Measurements from ENCODE around the gene CHST3.
"Not testable (repeated sequence)": the region's sequence is repeated elsewhere in the genome, so short reads cannot be mapped to it uniquely, and the experiment has no call there.

CHST3 gene

GRCh38 chr10:71973777-71974488, 9.7 kb downstream of the CHST3 start:
- no peak for DNase-seq (ENCODE audit: low read depth)

DNA sequence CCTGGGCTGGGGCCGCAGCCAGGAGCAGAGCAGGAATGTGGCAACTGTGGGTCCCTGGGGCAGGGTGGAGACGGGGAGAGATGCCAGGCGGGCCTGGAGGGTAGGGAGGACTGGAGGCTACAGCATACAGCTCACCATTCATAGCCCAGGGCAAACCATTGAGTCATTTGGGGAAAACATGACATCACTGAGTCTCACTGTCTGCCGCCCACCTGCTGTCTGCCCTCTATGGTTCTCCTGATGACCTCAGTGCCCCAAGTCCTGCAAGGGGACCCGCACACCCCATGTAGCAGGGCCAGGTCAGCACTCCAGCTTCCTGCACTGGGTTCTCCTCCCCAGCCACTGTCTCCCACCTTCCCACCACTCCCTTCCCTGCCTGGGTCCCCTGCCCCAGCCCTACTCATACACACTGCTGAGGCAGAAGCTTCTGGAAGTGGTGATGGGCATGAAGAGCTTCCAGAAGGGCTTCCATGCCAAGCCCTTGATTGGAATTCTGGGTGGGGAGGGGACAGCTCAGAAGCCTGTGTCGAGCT, 10.4 kb downstream of the CHST3 start:
- no peak for DNase-seq (ENCODE audit: low read depth)

- DNase-seq (ENCODE audit: low read depth), result no peak
These were observed 11.1 kb downstream of the CHST3 start for GRCh38 chr10:71975087-71975870.

DNA sequence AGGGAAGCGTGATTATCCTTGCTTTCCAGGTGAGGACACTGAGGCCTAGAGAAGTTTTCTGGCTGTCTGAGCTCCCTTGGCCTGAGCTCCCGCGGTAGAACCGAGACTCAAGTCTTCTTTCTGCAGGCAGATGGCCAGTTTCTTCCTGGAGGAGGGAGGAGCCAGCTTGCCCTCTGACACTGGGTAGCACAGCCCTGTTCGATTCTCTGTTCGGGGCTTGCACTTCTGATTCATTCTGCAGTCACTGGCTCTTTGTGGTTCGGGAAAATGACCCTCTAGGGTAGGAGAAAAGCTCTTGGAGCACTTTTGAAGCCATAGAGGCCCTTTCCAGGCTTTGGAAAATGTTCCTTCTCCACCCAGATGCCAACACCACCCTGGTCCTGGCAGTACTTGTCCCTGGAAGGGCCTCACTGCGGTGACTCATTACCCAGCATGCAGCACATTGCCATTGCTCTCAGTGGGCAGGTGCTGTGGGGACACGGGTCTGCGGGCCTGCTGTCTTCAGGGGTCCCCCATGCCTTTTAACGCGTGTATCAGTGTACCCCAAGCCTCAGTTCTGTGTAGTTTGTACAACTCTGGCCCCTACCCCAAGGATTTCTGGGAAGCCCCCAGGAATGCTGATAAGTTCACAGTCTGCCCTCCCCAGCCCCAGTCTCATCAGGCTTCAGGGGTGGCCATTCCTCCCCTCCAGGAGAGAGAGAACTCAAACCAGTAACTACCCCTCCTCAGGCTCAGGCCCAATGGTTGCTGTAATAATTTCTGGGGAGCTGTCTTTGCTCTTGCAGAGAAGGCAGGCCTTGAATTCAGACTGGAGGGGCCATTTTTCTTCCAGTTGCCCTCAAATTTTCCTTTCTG, 11.9 kb downstream of the CHST3 start:
- DNase-seq (ENCODE audit: low read depth), result no peak

DNA sequence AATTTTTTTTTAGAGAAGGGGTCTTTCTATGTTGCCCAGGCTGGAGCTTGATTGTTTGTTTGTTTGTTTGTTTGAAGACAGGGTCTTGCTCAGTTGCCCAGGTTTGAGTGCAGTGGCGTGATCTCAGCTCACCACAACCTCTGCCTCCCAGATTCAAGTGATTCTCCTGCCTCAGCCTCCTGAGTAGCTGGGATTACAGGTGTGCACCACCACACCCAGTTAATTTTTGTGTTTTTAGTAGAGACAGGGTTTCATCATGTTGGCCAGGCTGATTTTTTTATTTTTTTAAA, 13.4 kb downstream of the CHST3 start:
- not testable (repeated sequence) for DNase-seq (ENCODE audit: low read depth)

GRCh38 chr10:71978476-71978875, 14.3 kb downstream of the CHST3 start:
- no peak for DNase-seq (ENCODE audit: low read depth)

DNA sequence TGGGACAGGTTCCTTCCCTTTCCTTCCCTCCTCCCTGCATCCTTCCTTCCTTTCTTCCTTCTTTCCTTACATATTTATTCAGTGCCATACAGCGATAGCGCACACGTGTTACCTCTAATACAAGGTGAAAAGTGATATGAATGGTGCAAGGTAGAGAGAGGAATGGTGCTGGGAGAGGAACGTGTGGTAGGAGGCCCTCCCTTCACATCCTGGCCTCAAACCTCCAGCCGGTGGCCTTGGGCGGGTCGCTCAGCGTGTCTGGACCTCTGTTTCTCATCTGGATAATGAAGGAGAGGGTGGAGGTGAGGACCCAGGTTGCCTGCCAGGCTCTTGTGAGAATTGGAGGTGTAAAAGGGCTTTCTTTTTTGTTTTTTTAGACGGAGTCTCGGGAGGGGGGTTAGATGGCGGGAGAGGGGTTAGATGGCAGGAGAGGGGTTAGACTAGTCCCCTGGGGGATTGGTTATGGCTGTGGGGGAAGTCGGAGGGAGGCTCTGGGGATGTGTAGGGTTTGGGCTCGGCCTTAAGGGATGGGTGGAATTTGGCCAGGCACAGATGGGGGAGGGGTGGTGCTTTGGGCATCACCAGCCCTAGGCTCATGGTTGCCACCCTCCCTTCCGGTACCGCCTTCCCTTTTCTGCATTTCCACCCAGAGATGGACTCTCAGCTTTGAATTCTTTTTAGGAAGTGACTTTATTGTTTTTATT, 14.9 kb downstream of the CHST3 start:
- no peak for DNase-seq (ENCODE audit: low read depth)

DNA sequence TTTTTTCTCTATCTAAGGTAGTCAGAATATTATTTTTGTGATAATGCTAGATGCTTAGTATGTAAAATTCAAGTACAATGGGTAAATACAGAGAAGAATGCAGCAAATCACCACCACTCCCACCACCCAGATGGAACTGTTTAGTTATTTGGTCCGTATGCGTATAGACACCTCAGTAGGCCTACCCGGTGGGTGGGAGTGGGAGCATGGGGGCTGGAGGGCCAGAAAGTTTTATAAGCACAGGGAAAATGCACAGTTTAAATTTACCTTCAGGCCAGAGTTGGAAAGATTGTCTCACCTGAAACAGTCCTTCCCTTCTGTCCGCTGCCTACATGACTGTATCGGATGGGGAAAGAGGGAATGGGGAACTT, 15.5 kb downstream of the CHST3 start:
- no peak for DNase-seq (ENCODE audit: low read depth)

DNA sequence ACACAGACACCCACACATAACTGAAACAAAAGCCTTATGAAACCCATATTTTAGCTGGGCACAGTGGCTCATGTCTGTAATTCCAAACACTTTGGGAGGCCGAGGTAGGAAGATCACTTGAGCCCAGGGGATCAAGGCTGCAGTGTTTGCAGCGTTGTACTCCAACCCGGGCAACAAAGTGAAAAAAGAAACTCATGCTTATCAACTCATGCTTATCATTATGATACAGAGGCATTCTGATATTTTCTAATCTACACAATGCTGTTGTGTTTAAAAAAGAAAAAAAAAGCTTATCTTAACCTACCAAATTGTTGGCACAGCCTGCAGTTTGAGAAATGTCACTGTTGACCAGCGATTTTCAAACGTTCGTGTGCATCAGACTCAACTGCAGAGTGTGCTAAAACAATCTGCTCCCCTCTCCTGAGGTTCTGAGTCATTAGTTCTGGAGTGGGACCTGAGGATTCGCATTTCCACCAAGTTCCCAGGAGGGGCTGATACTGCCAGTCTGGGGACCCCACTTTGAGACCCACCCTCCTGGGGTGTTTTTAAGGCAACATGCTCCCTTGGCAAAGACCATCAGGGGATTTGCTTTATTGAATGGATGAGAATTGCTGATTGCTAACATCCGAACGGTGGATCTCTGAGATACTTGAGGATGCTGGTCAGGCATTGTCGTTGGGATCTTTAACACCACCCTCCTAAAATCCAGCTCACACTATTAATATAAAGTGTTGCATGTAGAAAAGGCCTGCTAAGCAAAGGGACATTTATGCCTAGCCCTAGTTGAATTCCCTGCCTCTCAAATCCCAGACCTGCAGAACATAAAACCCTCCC, 16.2 kb downstream of the CHST3 start:
- DNase-seq (ENCODE audit: low read depth), result no peak

GRCh38 chr10:71981015-71981875, 17.1 kb downstream of the CHST3 start:
- DNase-seq (ENCODE audit: low read depth), result no peak

DNA sequence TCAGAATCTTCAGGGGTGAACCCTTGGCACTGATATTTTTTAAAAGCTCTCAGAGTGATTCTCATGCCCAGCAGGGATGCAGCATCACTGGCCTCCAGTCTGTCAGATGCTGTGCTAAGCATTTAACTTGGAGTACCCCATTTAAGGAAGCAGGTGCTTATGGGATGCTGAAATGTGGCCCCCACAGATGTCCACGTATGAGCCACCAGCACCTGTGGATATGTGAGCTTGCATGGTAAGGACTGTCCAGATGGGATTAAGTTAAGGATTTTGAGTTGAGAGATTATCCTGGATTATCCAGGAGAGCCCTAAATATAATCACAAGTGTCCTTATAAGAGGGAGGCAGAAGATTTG, 17.7 kb downstream of the CHST3 start:
- DNase-seq (ENCODE audit: low read depth), result no peak

GRCh38 chr10:71982269-71983178, 18.3 kb downstream of the CHST3 start:
- no peak for DNase-seq (ENCODE audit: low read depth)

GRCh38 chr10:71984126-71984808, 20.1 kb downstream of the CHST3 start:
- DNase-seq (ENCODE audit: low read depth), result no peak

- no peak for DNase-seq (ENCODE audit: low read depth)
These were observed 20.7 kb downstream of the CHST3 start for GRCh38 chr10:71984809-71985388.

DNA sequence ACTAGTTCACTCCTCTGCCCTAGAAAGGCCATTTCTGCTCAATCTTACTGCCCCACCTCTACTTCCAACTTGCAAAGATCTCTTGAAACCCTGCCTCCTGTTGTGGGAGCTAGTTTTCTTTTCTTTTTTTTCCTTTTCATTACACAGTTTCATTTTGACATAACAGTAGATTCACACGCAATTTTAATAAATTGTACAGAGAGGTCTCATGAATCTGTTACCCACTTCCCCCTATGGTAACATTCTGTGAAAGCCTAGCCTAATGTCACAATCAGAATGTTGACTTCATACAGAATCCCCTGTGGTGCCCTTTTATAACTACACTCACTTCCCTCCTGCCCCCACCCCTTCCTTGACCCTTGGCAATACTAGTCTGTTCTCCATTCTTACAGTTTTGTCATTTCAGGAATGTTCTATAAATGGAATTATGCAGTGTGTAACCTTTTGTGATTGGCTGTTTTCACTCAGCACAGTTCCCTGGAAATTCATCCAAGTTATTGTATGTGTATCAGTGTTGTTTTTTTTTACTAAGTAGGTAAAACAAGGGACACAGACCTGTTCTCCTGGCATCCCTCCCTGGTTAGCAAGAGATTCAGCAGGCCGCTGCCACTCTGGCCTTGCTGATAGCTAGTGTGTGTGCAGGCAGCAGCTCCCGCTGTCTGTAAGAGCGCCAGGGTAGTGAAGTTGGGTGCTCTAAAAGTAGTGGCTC, 21.5 kb downstream of the CHST3 start:
- no peak for DNase-seq (ENCODE audit: low read depth)

DNA sequence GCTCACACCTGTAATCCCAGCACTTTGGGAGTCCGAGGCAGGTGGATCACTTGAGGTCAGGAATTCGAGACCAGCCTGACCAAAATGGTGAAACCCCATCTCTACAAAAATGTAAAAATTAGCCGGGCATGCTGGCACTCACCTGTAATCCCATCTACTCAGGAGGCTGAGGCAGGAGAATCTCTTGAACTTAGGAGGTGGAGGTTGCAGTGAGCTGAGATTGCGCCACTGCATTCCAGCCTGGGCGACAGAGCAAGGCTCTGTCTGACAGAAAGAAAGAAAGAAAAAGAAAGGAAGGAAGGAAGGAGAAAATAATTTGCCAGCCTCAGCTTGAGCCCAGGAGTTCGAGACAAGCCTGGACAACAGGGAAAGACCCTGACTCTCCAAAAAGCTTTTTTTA, 24.7 kb downstream of the CHST3 start:
- DNase-seq (ENCODE audit: low read depth), result not testable (repeated sequence)

GRCh38 chr10:71989661-71990454, 25.7 kb downstream of the CHST3 start:
- no peak for DNase-seq (ENCODE audit: low read depth)

All from T follicular helper cell (primary cell).